Measurements from ENCODE around the gene MRRF.

Gene MRRF

DNA sequence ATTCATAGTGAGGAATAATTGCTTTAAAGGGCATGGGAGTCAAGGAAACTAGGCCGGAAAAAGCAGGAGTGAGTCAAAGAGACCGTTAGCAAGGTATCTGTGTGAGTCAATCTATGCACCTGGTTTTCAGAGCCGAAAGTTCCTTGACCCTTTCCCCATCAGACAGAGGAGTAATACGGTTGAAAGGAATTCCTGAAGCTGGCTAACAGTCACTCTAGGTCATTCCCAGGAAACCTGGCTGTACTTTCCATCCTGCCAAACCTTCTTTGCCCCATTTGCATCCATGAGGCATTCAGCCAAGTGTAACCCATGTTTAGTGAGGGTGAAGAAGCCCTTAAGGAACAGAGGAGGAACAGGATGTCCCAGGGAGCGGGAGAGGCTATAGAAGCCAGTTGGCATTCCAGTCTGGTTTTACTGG is 16.2 kb upstream of the MRRF start:
- DNase-seq (ENCODE audit: low read depth, low spot score), result no peak
- Histone ChIP-seq H3K36me3 (ENCODE audit: insufficient read depth, insufficient read length, low read length) (peaks cover 85% of the 10 kb centered on the region), H3K9ac (ENCODE audit: insufficient read length, low read depth) (no peak overlapping the region)

GRCh38 chr9:122251351-122251750 is 13.3 kb upstream of the MRRF start:
- H3K4me1 ChIP-seq (ENCODE audit: insufficient read depth, insufficient read length), result no peaks in the 10 kb centered on the region
- H3K27me3 ChIP-seq (ENCODE audit: insufficient read depth, insufficient read length), result no peaks in the 10 kb centered on the region
- no peak overlapping the region for H3K9ac ChIP-seq (ENCODE audit: insufficient read length, low read depth)
- no peak for TF ChIP-seq SUZ12 (IDR thresholded peaks at IDR 0.05; ENCODE audit: extremely low read depth, insufficient read depth, insufficient read length)
- TF ChIP-seq YY1 (IDR thresholded peaks at IDR 0.05; ENCODE audit: insufficient read depth, insufficient read length), result no peak
- no peak for TF ChIP-seq ZNF274 (IDR thresholded peaks at IDR 0.05; ENCODE audit: low read depth, low read length)
- peaks cover 62% of the 10 kb centered on the region for H3K36me3 ChIP-seq (ENCODE audit: insufficient read depth, insufficient read length, low read length)
- H3K4me3 ChIP-seq (ENCODE audit: insufficient read length, low read depth), result no peak overlapping the region
- no peaks in the 10 kb centered on the region for H3K9me3 ChIP-seq (ENCODE audit: insufficient read depth, low read length)
- no peak for DNase-seq (ENCODE audit: low read depth, low spot score)

More for the DNA sequence above, 16.2 kb upstream of the MRRF start:
- TF ChIP-seq YY1 (IDR thresholded peaks at IDR 0.05; ENCODE audit: insufficient read depth, insufficient read length) (no peak), SUZ12 (IDR thresholded peaks at IDR 0.05; ENCODE audit: extremely low read depth, insufficient read depth, insufficient read length) (no peak), ZNF274 (IDR thresholded peaks at IDR 0.05; ENCODE audit: low read depth, low read length) (no peak)
- Histone ChIP-seq H3K9me3 (ENCODE audit: insufficient read depth, low read length) (no peaks in the 10 kb centered on the region), H3K4me1 (ENCODE audit: insufficient read depth, insufficient read length) (no peaks in the 10 kb centered on the region), H3K27me3 (ENCODE audit: insufficient read depth, insufficient read length) (no peaks in the 10 kb centered on the region), H3K4me3 (ENCODE audit: insufficient read length, low read depth) (no peak overlapping the region)

DNA sequence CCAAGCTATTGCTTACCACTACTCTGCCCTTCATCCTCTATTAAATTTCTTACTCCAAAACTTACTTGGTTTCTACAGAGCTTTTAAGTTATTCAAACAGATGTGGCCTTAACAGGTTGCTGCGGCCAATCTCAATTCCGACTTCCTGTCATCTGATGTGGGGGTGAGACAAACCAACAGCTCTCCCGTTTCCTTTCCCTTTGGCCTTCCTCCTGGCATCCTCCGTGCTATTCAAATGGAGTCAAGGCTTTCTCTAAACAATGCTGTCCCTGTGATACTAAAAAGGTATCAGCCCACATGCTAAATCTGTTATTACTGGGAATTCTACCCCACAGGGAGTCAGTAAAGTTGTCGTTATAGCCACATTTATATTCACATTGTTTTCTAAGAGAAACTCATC is 11.9 kb upstream of the MRRF start:
- DNase-seq (ENCODE audit: low read depth, low spot score), result no peak
- Histone ChIP-seq H3K4me3 (ENCODE audit: insufficient read length, low read depth) (no peak overlapping the region), H3K9ac (ENCODE audit: insufficient read length, low read depth) (no peak overlapping the region), H3K27me3 (ENCODE audit: insufficient read depth, insufficient read length) (no peaks in the 10 kb centered on the region), H3K9me3 (ENCODE audit: insufficient read depth, low read length) (no peaks in the 10 kb centered on the region), H3K4me1 (ENCODE audit: insufficient read depth, insufficient read length) (no peaks in the 10 kb centered on the region), H3K36me3 (ENCODE audit: insufficient read depth, insufficient read length, low read length) (peaks cover 55% of the 10 kb centered on the region)
- TF ChIP-seq YY1 (IDR thresholded peaks at IDR 0.05; ENCODE audit: insufficient read depth, insufficient read length), result no peak
- no peak for TF ChIP-seq SUZ12 (IDR thresholded peaks at IDR 0.05; ENCODE audit: extremely low read depth, insufficient read depth, insufficient read length)
- TF ChIP-seq ZNF274 (IDR thresholded peaks at IDR 0.05; ENCODE audit: low read depth, low read length), result no peak

DNA sequence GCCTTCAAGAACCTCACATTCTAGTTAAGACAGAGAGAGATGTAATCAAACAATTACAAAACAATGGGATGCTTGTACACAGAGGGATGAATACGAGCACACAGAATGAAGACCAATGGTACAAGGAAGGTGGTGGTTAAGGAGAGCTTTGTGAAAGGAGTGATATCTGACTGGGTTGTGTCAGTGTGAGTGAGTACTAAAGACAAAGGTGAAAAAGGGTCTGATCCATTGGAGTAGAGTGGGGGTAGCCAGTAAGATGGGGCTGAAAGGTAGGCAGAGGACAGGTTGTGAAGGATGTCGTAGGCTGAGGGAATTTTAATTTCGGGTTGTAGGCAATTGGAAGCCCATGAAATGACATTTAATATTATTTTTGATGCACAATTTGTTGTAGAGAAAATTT is 9.9 kb upstream of the MRRF start:
- Histone ChIP-seq H3K27me3 (ENCODE audit: insufficient read depth, insufficient read length) (no peaks in the 10 kb centered on the region), H3K9ac (ENCODE audit: insufficient read length, low read depth) (no peak overlapping the region), H3K9me3 (ENCODE audit: insufficient read depth, low read length) (no peaks in the 10 kb centered on the region), H3K4me1 (ENCODE audit: insufficient read depth, insufficient read length) (no peaks in the 10 kb centered on the region), H3K36me3 (ENCODE audit: insufficient read depth, insufficient read length, low read length) (peaks cover 58% of the 10 kb centered on the region), H3K4me3 (ENCODE audit: insufficient read length, low read depth) (no peak overlapping the region)
- TF ChIP-seq YY1 (IDR thresholded peaks at IDR 0.05; ENCODE audit: insufficient read depth, insufficient read length), result no peak
- no peak for TF ChIP-seq ZNF274 (IDR thresholded peaks at IDR 0.05; ENCODE audit: low read depth, low read length)
- no peak for TF ChIP-seq SUZ12 (IDR thresholded peaks at IDR 0.05; ENCODE audit: extremely low read depth, insufficient read depth, insufficient read length)
- no peak for DNase-seq (ENCODE audit: low read depth, low spot score)

- Histone ChIP-seq H3K27me3 (ENCODE audit: insufficient read depth, insufficient read length) (no peaks in the 10 kb centered on the region), H3K9me3 (ENCODE audit: insufficient read depth, low read length) (no peaks in the 10 kb centered on the region), H3K4me3 (ENCODE audit: insufficient read length, low read depth) (no peak overlapping the region), H3K36me3 (ENCODE audit: insufficient read depth, insufficient read length, low read length) (peaks cover 58% of the 10 kb centered on the region), H3K4me1 (ENCODE audit: insufficient read depth, insufficient read length) (no peaks in the 10 kb centered on the region), H3K9ac (ENCODE audit: insufficient read length, low read depth) (no peak overlapping the region)
- DNase-seq (ENCODE audit: low read depth, low spot score), result no peak
- no peak for TF ChIP-seq ZNF274 (IDR thresholded peaks at IDR 0.05; ENCODE audit: low read depth, low read length)
- TF ChIP-seq SUZ12 (IDR thresholded peaks at IDR 0.05; ENCODE audit: extremely low read depth, insufficient read depth, insufficient read length), result no peak
- no peak for TF ChIP-seq YY1 (IDR thresholded peaks at IDR 0.05; ENCODE audit: insufficient read depth, insufficient read length)
These were observed 8.5 kb upstream of the MRRF start for GRCh38 chr9:122256206-122256605.

DNA sequence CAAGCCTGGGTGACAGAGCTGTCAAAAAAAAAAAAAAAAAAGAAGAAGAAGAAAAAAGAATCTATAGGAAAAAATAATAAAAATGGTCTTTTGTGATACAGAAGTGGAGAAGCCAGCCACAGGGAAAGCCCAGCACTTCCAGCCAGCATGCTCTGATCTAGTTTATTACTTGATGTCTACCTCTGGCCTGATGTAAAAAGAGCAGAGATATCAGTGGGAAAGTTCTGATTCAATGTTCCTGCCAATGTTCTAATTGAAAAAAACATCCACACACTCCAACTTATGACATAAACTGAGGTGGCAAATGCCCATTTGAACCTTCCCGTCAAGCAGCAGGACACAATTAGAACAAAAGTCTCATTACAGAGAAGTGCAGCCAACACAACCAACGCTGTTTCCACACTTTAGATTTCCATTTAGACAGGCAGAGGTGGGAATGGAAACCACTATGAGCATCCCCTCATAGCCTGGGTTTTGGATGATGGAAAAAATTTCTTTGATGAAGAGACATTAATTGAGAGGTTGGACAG is 5.7 kb upstream of the MRRF start:
- H3K4me1 ChIP-seq (ENCODE audit: insufficient read depth, insufficient read length), result no peaks in the 10 kb centered on the region
- H3K9ac ChIP-seq (ENCODE audit: insufficient read length, low read depth), result no peak overlapping the region
- no peaks in the 10 kb centered on the region for H3K27me3 ChIP-seq (ENCODE audit: insufficient read depth, insufficient read length)
- H3K4me3 ChIP-seq (ENCODE audit: insufficient read length, low read depth), result no peak overlapping the region
- H3K36me3 ChIP-seq (ENCODE audit: insufficient read depth, insufficient read length, low read length), result peaks cover 59% of the 10 kb centered on the region
- TF ChIP-seq ZNF274 (IDR thresholded peaks at IDR 0.05; ENCODE audit: low read depth, low read length) (no peak), SUZ12 (IDR thresholded peaks at IDR 0.05; ENCODE audit: extremely low read depth, insufficient read depth, insufficient read length) (no peak), YY1 (IDR thresholded peaks at IDR 0.05; ENCODE audit: insufficient read depth, insufficient read length) (no peak)
- DNase-seq (ENCODE audit: low read depth, low spot score), result no peak
- H3K9me3 ChIP-seq (ENCODE audit: insufficient read depth, low read length), result no peaks in the 10 kb centered on the region

DNA sequence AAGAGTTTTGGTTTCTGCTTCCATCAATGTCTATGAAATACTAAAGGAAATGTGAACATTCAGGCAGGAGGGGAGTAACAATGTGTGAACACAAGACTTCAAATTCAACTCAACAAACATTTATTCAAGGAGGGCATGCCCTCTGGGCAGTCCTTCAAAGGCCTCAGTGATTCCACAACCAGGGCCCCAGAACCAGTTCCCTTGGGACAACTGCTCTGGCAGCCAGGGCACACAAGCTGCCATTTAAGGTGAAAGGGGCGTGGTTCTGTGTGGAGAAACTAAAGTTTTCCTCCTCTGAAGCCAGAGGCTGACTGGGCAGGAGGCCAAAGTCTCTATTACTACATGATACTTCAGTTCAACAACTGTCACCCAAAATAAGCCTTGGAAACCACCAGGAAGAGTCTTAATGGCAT is 3.2 kb upstream of the MRRF start:
- peaks cover 68% of the 10 kb centered on the region for H3K36me3 ChIP-seq (ENCODE audit: insufficient read depth, insufficient read length, low read length)
- H3K4me1 ChIP-seq (ENCODE audit: insufficient read depth, insufficient read length), result no peaks in the 10 kb centered on the region
- DNase-seq (ENCODE audit: low read depth, low spot score), result no peak
- no peak overlapping the region for H3K9ac ChIP-seq (ENCODE audit: insufficient read length, low read depth)
- no peak for TF ChIP-seq ZNF274 (IDR thresholded peaks at IDR 0.05; ENCODE audit: low read depth, low read length)
- no peaks in the 10 kb centered on the region for H3K27me3 ChIP-seq (ENCODE audit: insufficient read depth, insufficient read length)
- H3K9me3 ChIP-seq (ENCODE audit: insufficient read depth, low read length), result no peaks in the 10 kb centered on the region
- H3K4me3 ChIP-seq (ENCODE audit: insufficient read length, low read depth), result no peak overlapping the region
